K562 (cell line): Measurements from ENCODE around the gene CFAP157. TPM values are rescaled to one million over a fixed set of nuclear protein-coding genes. Genes with fewer than 3 reads are reported as not detected.
A peak's percentile ranks its signal among the peaks of the same experiment; 100 is the strongest.

Source experiments
- ATAC-seq: fragments of 200-7000 bp; cut with Tn5 transposase; 3 replicates; pipeline ENCODE4 v1.9.1; 2020; ENCODE audit warnings: moderate library complexity
- BruUV-seq: library from RNA; stranded (reverse); fragments of 400-500 nt; replicated peaks from 2 replicates; lab custom pipeline; 2021; lab: Mats Ljungman, UMichigan
- CTCF ChIA-PET: fragments of 300-600 bp; formaldehyde crosslinking; extraction: SDS; loops from one replicate; lab custom pipeline; 2021; ENCODE audit warnings: low intra/inter-chr PET ratio; lab: Yijun Ruan, JAX
- POLR2A ChIA-PET: fragments of 300-600, 350-650 bp; sonication (Branson Sonifier 250); formaldehyde crosslinking; extraction: SDS; loops from one replicate; lab custom pipeline; 2021; ENCODE audit warnings: antibody characterized with exemption, inconsistent platforms; lab: Yijun Ruan, JAX
- DNase-seq, 4 experiments: peaks; one replicate each; pipeline versions ENCODE4 v3.0.0 to v3.0.0-alpha.2; 2011 to 2018; ENCODE audit warnings: low spot score in 3 of 4, mixed read lengths in 3 of 4; ENCODE audit errors: extremely low read depth in 1 of 4
- FAIRE-seq: peaks from 2 replicates; lab custom pipeline; 2011; peaks lifted over from hg19 to GRCh38; lab: Jason Lieb, UNC
- H2AFZ ChIP-seq: 2 replicates; pipeline ENCODE4 v1.6.0; 2011; ENCODE audit warnings: low read depth, low read length, control low read depth, inconsistent platforms
- H3K27ac ChIP-seq: fragments of 200-600 bp; 3 replicates; pipeline ENCODE4 v1.8.0; 2011; ENCODE audit warnings: low read depth, mild to moderate bottlenecking, control low read depth, inconsistent platforms, low read length, moderate library complexity, mixed read lengths; ENCODE audit errors: extremely low read depth
- H3K27me3 ChIP-seq, 2 experiments: fragments of 300-600 bp in 1 of 2; 2 replicates in 1 of 2; 3 replicates in 1 of 2; pipeline versions ENCODE4 v1.6.0 to v1.8.0; 2011; ENCODE audit warnings: inconsistent platforms in 2 of 2, low read length in 2 of 2, mild to moderate bottlenecking in 1 of 2, mixed read lengths in 1 of 2, moderate library complexity in 1 of 2; ENCODE audit not compliant: control insufficient read depth in 2 of 2, insufficient read depth in 2 of 2
- H3K36me3 ChIP-seq: fragments of 300-600 bp; 3 replicates; pipeline ENCODE4 v1.8.0; 2011; ENCODE audit warnings: mild to moderate bottlenecking, low read length, inconsistent platforms; ENCODE audit not compliant: control insufficient read depth, insufficient read depth
- H3K4me1 ChIP-seq, 2 experiments: fragments of 200-600 bp in 1 of 2; replicated peaks in 1 of 2; 2 replicates in 1 of 2; 3 replicates in 1 of 2; pipeline versions ENCODE4 v1.5.1 to v1.8.0; 2011; ENCODE audit warnings: inconsistent platforms in 2 of 2, low read length in 2 of 2, mild to moderate bottlenecking in 1 of 2, mixed read lengths in 1 of 2, moderate library complexity in 1 of 2; ENCODE audit not compliant: control insufficient read depth in 2 of 2, insufficient read depth in 2 of 2
- H3K4me2 ChIP-seq: 2 replicates; pipeline ENCODE4 v1.6.1; 2011; ENCODE audit warnings: low read length, control low read depth, inconsistent platforms, mixed read lengths; ENCODE audit not compliant: insufficient read depth
- H3K4me3 ChIP-seq: fragments of 200-600 bp; sonication (generic), shearing (Covaris generic); 2 replicates; pipeline ENCODE4 v1.5.1; 2016; ENCODE audit warnings: control low read depth, inconsistent platforms
- H3K79me2 ChIP-seq: fragments of 200-600 bp; 3 replicates; pipeline ENCODE4 v1.8.0; 2011; ENCODE audit warnings: low read length, inconsistent platforms; ENCODE audit not compliant: control insufficient read depth, insufficient read depth
- H3K9ac ChIP-seq, 2 experiments: 2 replicates each; pipeline versions ENCODE4 v1.6.0 to v1.6.1; 2011; ENCODE audit warnings: low read depth in 2 of 2, low read length in 2 of 2, control low read depth in 1 of 2, inconsistent platforms in 1 of 2, mild to moderate bottlenecking in 1 of 2, mixed read lengths in 1 of 2; ENCODE audit not compliant: insufficient read depth in 1 of 2
- H3K9me1 ChIP-seq: one replicate; pipeline ENCODE4 v1.6.0; 2011; ENCODE audit warnings: inconsistent platforms, mild to moderate bottlenecking, low read length, moderate library complexity; ENCODE audit not compliant: control insufficient read depth, insufficient read depth
- H3K9me3 ChIP-seq: replicated peaks from 2 replicates; pipeline ENCODE4 v1.5.1; 2011; ENCODE audit warnings: low read depth, low read length, inconsistent platforms; ENCODE audit not compliant: control insufficient read depth, insufficient read depth
- H4K20me1 ChIP-seq: replicated peaks from 2 replicates; pipeline ENCODE4 v1.6.1; 2011; ENCODE audit warnings: low read length, inconsistent platforms, mixed read lengths; ENCODE audit not compliant: control insufficient read depth, insufficient read depth
- BCOR ChIP-seq: fragments of 450-650 bp; IDR thresholded peaks from 2 replicates; pipeline ENCODE4 v1.6.1; 2016
- CC2D1A ChIP-seq: fragments of 450-650 bp; IDR thresholded peaks from 2 replicates; pipeline ENCODE4 v1.6.1; 2017; ENCODE audit warnings: mild to moderate bottlenecking
- CREB5 ChIP-seq: fragments of 250-450 bp; sonication (Bioruptor Pico); IDR thresholded peaks from 2 replicates; pipeline ENCODE4 v1.5.0; 2020; ENCODE audit warnings: mild to moderate bottlenecking
- DIDO1 ChIP-seq: fragments of 450-650 bp; IDR thresholded peaks from 2 replicates; pipeline ENCODE4 v1.6.1; 2016; ENCODE audit warnings: low read depth, missing biosample characterization, missing genetic modification characterization
- MAFG ChIP-seq: fragments of 450-650 bp; conservative IDR thresholded peaks from 2 replicates; pipeline ENCODE4 v1.6.1; 2016; ENCODE audit warnings: missing genetic modification characterization, missing compliant biosample characterization
- POLR2H ChIP-seq: IDR thresholded peaks from 2 replicates; pipeline ENCODE4 v1.6.1; 2016; ENCODE audit warnings: missing genetic modification characterization, low read depth, mild to moderate bottlenecking, control low read depth, missing compliant biosample characterization, moderate library complexity
- RBM25 ChIP-seq: fragments of 200-400 bp; formaldehyde crosslinking; IDR thresholded peaks from 2 replicates; pipeline ENCODE4 v1.6.1; 2018; ENCODE audit warnings: low read length, low read depth, moderate library complexity; ENCODE audit not compliant: severe bottlenecking
- ZNF232 ChIP-seq: sonication (generic); formaldehyde crosslinking; IDR thresholded peaks from 2 replicates; pipeline ENCODE4 v1.8.0; 2022; ENCODE audit warnings: mild to moderate bottlenecking, missing genetic modification reagents
- ZNF766 ChIP-seq: fragments of 200-800 bp; sonication (Bioruptor generic); conservative IDR thresholded peaks from 2 replicates; pipeline ENCODE4 v1.6.1; 2016; ENCODE audit warnings: missing genetic modification characterization, missing compliant biosample characterization
- WGBS: fragments of 100-300 bp; shearing (Covaris generic); methylation state at CpG from one replicate; pipeline ENCODE4 v1.1.6; 2016; ENCODE audit warnings: low coverage, mixed read lengths; ENCODE audit not compliant: insufficient coverage; ENCODE audit errors: missing lambda C conversion rate; 5-methylcytosine and 5-hydroxymethylcytosine counted together
- in situ Hi-C: fragments of 300-500 bp; cut with MboI; formaldehyde crosslinking; loops from 4 replicates; pipeline ENCODE4 v1.15.0; 2018; ENCODE audit warnings: inconsistent platforms, mixed read lengths
- intact Hi-C: fragments of 100-400 bp; cut with micrococcal nuclease; formaldehyde crosslinking; loops from 2 replicates; pipeline ENCODE4 v1.14.2; 2022
- polyA plus RNA-seq, 8 experiments: library from polyadenylated mRNA; depleted of rRNA in 4 of 8; stranded (reverse) in 5 of 8; unstranded in 3 of 8; fragments of >200 nt; fragmentation: Nextera tagmentation in 2 of 8; fragmentation: Illumina TruSeq in 1 of 8; extraction: Ambion mirVana in 2 of 8; extraction: Trizol in 1 of 8; gene quantifications; 2 replicates each; pipeline versions ENCODE4 v1.2.1 to v1.2.3, GENCODE V29; 2011 to 2014; ENCODE audit warnings: inconsistent platforms in 1 of 8, missing spikeins in 1 of 8
- total RNA-seq, 7 experiments: library from RNA; depleted of rRNA in 6 of 7; stranded (reverse); fragments of >200 nt in 6 of 7; fragmentation: Illumina TruSeq in 2 of 7; extraction: Trizol in 2 of 7; gene quantifications; 2 replicates each; pipeline versions ENCODE4 v1.2.1 to v1.2.3, GENCODE V29; 2011 to 2021; ENCODE audit warnings: low replicate concordance in 1 of 7

Gene CFAP157
- total and polyA plus RNA-seq, 9 of the 15 experiments (the other 6 are each of a cell fraction or from before 2014, with no cell fraction given) = 0.03 TPM; not detected in 8

- no peak for FAIRE-seq
Observed at GRCh38 chr9:127693697-127694096, 13.1 kb upstream of the CFAP157 start.

More at GRCh38 chr9:127693697-127694096, 13.1 kb upstream of the CFAP157 start:
- H3K9me1 ChIP-seq = no peaks in the 10 kb centered on the region
- in situ Hi-C loops = no loop called here
- no peak overlapping the region for H2AFZ ChIP-seq
- TF ChIP-seq CREB5 (CRISPR knock-in tag) (no peak), CC2D1A (no peak), POLR2H (no peak), MAFG (tag) (no peak), ZNF232 (CRISPR knock-in tag) (no peak), RBM25 (peak; percentile 56), DIDO1 (tag) (no peak), BCOR (0 out of 2 replicates have a peak, but pooled peaks have one; percentile 13), ZNF766 (CRISPR knock-in tag) (no peak)
- H3K4me2 ChIP-seq = no peak overlapping the region
- no peak overlapping the region for H3K4me3 ChIP-seq
- no peak overlapping the region for H3K27ac ChIP-seq
- H3K36me3 ChIP-seq = no peaks in the 10 kb centered on the region; the same call in 2 of the 3 replicates
- no peaks in the 10 kb centered on the region for H3K27me3 ChIP-seq
- no peak for ATAC-seq
- intact Hi-C loops = no loop called here
- H3K9me3 ChIP-seq = no peaks in the 10 kb centered on the region
- peaks cover 4 to 7% of the 10 kb centered on the region in 2 experiments for H3K4me1 ChIP-seq
- CTCF ChIA-PET = no interaction called here
- whole genome bisulfite sequencing = 47% methylated on average over 3 of the region's 4 CpGs
- BruUV-seq = no TSS peak
- no peak overlapping the region for H3K9ac ChIP-seq
- POLR2A ChIA-PET = interaction anchor here (0.7 to 1.8 kb wide), 2 partner anchors 12 to 42 kb away, joined by 3 to 6 read pairs; no protein-coding TSS in a partner anchor
- no peak for DNase-seq
- H4K20me1 ChIP-seq = no peaks in the 10 kb centered on the region
- H3K79me2 ChIP-seq = no peaks in the 10 kb centered on the region
